Ovary (tissue), 3 donors: ENCODE results near the gene ISCA2.

Experiments
- POLR2A ChIP-seq: fragments of 450-650 bp; IDR thresholded peaks from one replicate; pipeline ENCODE4 v1.6.1; 2017; ENCODE audit warnings: antibody characterized with exemption, mild to moderate bottlenecking, moderate library complexity
- TF ChIP-seq, protein P1 (sequence below), 3 donors: fragments of 450-650 bp in 2 of 3; fragments of 200-600 bp in 1 of 3; IDR thresholded peaks; one replicate each; pipeline versions ENCODE4 v1.5.1 to v1.8.0; 2016 to 2022; ENCODE audit warnings: antibody characterized with exemption in 3 of 3, mild to moderate bottlenecking in 1 of 3
- donor health status: DM: no; HTN: no; CAD: no.

GRCh38 chr14:74465335-74465734 lies 28.2 kb upstream of the ISCA2 start:
- TF ChIP-seq POLR2A: no peak
- TF ChIP-seq, protein P1, sequence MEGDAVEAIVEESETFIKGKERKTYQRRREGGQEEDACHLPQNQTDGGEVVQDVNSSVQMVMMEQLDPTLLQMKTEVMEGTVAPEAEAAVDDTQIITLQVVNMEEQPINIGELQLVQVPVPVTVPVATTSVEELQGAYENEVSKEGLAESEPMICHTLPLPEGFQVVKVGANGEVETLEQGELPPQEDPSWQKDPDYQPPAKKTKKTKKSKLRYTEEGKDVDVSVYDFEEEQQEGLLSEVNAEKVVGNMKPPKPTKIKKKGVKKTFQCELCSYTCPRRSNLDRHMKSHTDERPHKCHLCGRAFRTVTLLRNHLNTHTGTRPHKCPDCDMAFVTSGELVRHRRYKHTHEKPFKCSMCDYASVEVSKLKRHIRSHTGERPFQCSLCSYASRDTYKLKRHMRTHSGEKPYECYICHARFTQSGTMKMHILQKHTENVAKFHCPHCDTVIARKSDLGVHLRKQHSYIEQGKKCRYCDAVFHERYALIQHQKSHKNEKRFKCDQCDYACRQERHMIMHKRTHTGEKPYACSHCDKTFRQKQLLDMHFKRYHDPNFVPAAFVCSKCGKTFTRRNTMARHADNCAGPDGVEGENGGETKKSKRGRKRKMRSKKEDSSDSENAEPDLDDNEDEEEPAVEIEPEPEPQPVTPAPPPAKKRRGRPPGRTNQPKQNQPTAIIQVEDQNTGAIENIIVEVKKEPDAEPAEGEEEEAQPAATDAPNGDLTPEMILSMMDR (IDR thresholded peaks at IDR 0.05): no peak
